ENCODE results near the gene CEP104.

GRCh38 chr1:3898994-3899753 is 42.2 kb upstream of the CEP104 start:
- TF ChIP-seq CTCF (conservative IDR thresholded peaks at IDR 0.05; ENCODE audit: low read depth in 2 of 2) (peak in 1 of 2 experiments; percentile 26; a peak in 2 of 4 replicates), EZH2 (IDR thresholded peaks at IDR 0.05; ENCODE audit: low read depth, unreplicated experiment) (no peak), POLR2AphosphoS5 (IDR thresholded peaks at IDR 0.05; ENCODE audit: low read depth) (no peak), ZNF114 (CRISPR knock-in tag; IDR thresholded peaks at IDR 0.05) (no peak), EZH2phosphoT487 (IDR thresholded peaks at IDR 0.05; ENCODE audit: unreplicated experiment) (no peak), CREB1 (CRISPR knock-in tag; IDR thresholded peaks at IDR 0.05; ENCODE audit: low read depth) (0 out of 2 replicates have a peak, but pooled peaks have one; percentile 33), REST (IDR thresholded peaks at IDR 0.05; ENCODE audit: unreplicated experiment) (no peak), STAT1 (IDR thresholded peaks at IDR 0.05; ENCODE audit: unreplicated experiment) (no peak)

Measured in GM23338 (cell line).